BJ (cell line): ENCODE data around the gene PYGO2. TPM values are rescaled to one million over a fixed set of nuclear protein-coding genes. Genes with fewer than 3 reads are reported as not detected.

ENCODE experiments used
- CTCF ChIA-PET: fragments of 350-600 bp; formaldehyde crosslinking; extraction: SDS; loops from one replicate; lab custom pipeline; 2021; ENCODE audit warnings: antibody characterized with exemption, inconsistent platforms; lab: Yijun Ruan, JAX
- POLR2A ChIA-PET: fragments of 300-600 bp; sonication (Branson Sonifier 250); formaldehyde crosslinking; extraction: SDS; loops from one replicate; lab custom pipeline; 2021; ENCODE audit warnings: antibody characterized with exemption; lab: Charles Lee
- DNase-seq: peaks from one replicate; pipeline ENCODE4 v3.0.0-alpha.2; 2011; ENCODE audit warnings: low read depth
- H3K27me3 ChIP-seq: 2 replicates; pipeline ENCODE4 v1.6.0; 2011; ENCODE audit warnings: low read length; ENCODE audit not compliant: control insufficient read depth, insufficient read depth
- H3K36me3 ChIP-seq: 2 replicates; pipeline ENCODE4 v1.5.1; 2011; ENCODE audit warnings: low read length; ENCODE audit not compliant: control insufficient read depth, insufficient read depth
- H3K4me3 ChIP-seq: 2 replicates; pipeline ENCODE4 v1.5.1; 2011; ENCODE audit warnings: low read depth, mild to moderate bottlenecking, control low read depth, low read length
- polyA plus RNA-seq: library from polyadenylated mRNA; depleted of rRNA; stranded (reverse); fragments of >200 nt; gene quantifications from 2 replicates; pipeline ENCODE4 v1.2.3, GENCODE V29; 2011
- TF ChIP-seq, protein P1 (sequence below): IDR thresholded peaks from 2 replicates; pipeline ENCODE4 v1.5.1; 2011; ENCODE audit warnings: low read depth, mild to moderate bottlenecking, control low read depth, inconsistent platforms, low read length, moderate library complexity; ENCODE audit not compliant: insufficient read depth

The PYGO2 gene
- polyA plus RNA-seq, 1 experiment, result 21.0 TPM

DNA sequence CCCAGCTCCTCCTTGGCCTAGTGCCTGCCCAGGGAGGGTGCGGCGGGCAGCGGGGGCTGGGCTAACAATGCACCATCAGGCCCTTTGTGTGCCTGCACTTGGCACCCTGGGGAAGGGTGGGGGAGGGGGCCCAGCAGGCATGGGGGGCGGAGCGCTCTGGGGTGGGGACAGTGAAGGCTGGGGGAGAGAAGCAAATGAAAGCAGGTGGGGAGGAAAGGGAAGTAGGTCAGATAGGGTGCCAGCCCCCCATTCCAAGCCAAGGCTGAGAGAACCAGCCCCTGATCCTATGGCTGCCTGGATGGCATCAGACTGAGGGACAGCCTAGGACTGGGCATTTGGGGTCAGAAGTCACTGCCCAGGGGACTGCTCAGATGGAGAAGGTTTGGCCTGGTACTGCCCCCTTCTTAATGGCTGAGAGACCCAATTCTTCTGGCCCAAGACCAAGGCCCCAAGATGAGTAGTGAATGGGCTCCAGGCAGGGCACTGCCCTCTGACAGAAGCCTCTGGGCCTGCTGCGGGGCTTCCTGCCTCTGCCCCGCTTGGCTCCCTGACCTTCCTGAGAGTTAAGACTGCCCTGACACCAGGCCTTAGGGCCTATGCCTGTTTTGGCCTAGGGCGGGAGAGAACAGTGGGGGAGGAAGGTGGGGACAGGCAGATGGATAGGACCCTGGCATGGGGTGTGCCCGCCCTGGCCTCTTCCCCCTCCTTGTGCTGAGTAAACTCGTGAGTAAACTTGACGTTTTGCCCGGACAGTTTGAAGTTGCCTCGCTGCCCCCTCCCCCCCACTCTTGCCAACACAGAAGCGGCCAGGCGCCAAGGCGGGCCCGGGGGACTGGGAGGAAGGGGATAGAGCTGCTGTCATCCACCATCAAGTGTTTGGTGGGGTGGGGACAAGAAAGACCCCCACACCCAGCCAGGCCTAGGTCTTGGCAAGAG lies 43.8 kb upstream of the PYGO2 start:
- Histone ChIP-seq H3K36me3 (peaks cover 2% of the 10 kb centered on the region), H3K4me3 (no peak overlapping the region), H3K27me3 (no peaks in the 10 kb centered on the region)
- ChIA-PET POLR2A (no interaction called here), CTCF (interaction anchor here (1.4 to 8.3 kb wide), 2 partner anchors 12 to 80 kb away, joined by 4 to 74 read pairs; no protein-coding TSS in a partner anchor)
- no peak for DNase-seq
- TF ChIP-seq, protein P1, sequence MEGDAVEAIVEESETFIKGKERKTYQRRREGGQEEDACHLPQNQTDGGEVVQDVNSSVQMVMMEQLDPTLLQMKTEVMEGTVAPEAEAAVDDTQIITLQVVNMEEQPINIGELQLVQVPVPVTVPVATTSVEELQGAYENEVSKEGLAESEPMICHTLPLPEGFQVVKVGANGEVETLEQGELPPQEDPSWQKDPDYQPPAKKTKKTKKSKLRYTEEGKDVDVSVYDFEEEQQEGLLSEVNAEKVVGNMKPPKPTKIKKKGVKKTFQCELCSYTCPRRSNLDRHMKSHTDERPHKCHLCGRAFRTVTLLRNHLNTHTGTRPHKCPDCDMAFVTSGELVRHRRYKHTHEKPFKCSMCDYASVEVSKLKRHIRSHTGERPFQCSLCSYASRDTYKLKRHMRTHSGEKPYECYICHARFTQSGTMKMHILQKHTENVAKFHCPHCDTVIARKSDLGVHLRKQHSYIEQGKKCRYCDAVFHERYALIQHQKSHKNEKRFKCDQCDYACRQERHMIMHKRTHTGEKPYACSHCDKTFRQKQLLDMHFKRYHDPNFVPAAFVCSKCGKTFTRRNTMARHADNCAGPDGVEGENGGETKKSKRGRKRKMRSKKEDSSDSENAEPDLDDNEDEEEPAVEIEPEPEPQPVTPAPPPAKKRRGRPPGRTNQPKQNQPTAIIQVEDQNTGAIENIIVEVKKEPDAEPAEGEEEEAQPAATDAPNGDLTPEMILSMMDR, result no peak

DNA sequence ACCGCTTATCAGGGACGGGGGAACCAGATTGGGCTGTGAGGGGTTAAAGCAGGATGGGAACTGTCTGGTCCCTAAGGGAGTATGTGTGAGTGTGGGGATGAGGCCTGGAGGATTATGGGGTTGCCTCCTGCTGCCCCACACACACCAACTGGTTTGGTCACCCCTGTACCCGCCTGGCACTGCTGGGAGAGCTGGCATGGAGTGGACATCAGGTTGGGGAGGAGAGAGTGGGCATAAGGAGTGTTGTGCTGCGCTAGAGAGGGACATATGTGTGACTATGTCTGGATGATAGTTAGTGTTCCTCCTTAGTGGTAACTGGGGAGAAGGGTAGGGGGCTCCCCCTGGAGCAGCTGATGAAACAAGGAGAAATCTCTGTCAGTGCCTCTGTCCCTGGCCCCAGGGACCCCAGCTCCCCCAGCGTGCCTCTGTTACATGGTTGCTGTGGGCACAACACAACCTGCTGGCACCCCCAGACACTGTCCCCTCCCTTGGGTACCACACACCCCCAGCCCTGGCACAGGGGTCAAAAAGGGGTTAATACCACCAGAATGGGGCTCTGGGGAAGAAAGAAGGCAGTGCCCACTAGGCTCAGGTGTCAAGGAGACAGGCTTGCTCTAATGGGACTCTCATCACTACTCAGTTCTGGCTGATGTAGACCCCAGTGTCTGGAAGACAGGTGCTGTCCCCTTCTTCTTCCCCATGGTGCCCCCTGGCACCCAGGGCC lies 42.9 kb upstream of the PYGO2 start:
- no peak for DNase-seq
- Histone ChIP-seq H3K27me3 (no peaks in the 10 kb centered on the region), H3K4me3 (peak overlapping the region; percentile 94), H3K36me3 (peaks cover 2% of the 10 kb centered on the region)
- POLR2A ChIA-PET, result no interaction called here
- CTCF ChIA-PET, result interaction anchor here (1.4 to 8.3 kb wide), 3 partner anchors 13 to 81 kb away, joined by 4 to 74 read pairs (median 4); no protein-coding TSS in a partner anchor
- TF ChIP-seq, protein P1, result no peak

DNA sequence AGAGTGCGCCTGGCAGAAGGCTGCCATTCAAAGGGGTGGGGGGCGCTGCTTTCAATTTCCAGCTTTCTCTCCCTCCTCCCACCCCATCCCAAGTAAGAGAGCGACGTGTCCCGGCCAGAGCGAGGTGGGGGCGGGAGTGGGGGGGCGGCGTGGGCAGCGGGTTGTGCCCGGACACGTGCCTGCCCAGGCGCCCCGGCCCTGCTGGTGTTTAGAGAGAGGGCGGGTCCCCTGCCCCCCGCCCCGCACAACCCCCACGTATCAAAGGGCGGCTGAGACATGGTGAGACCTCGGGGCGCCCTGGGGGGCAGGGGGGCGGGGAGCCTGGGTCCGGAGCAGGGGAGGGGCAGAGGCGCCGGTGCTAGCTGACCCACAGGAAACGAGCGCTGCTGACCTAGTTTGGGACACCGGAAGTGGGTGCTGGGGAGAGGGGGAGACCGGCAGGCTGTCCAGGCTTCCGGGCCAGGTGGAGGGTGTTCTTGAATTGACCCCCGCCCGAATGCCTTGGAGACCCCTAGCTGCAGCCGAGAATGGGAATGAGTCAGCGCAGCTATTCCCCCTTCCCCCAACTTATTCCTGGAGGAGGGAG lies 42.3 kb upstream of the PYGO2 start:
- CTCF ChIA-PET, result interaction anchor here (1.2 to 8.3 kb wide), 3 partner anchors 13 to 46 kb away, joined by 3 to 74 read pairs (median 4); no protein-coding TSS in a partner anchor
- POLR2A ChIA-PET, result no interaction called here

DNA sequence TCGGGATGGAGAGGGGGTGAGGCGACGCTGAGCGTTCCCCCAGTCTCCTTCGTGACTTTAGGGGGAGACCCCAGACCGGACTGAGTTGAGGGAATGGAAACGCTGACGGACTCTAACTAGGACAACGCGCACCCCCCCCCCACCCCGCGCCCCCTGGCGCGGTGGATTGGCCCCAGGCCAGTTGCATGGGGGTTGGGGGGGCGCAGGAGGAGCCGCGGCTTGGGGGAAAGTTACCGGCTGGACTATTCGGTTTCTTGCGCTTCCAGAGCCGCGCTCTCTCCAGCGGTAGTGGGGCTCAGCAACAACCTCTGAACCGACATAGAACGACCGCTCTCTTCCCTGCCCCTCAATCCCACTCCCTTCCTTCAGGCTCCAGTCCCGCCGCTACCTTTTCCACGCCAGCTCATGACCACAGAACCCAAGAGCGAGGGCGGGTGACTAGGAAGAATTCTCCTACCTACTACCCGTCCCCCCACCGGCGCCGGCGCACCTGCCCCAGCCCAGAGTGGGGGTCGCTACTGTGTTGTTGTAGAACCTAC lies 41.7 kb upstream of the PYGO2 start:
- DNase-seq, result no peak
- Histone ChIP-seq H3K4me3 (peak overlapping the region; percentile 94), H3K27me3 (no peaks in the 10 kb centered on the region), H3K36me3 (peaks cover 2% of the 10 kb centered on the region)
- TF ChIP-seq, protein P1, result no peak
- ChIA-PET CTCF (interaction anchor here (1.2 to 8.3 kb wide), 3 partner anchors 14 to 46 kb away, joined by 3 to 74 read pairs (median 4); no protein-coding TSS in a partner anchor), POLR2A (no interaction called here)

More for the DNA sequence above, 42.3 kb upstream of the PYGO2 start:
- Histone ChIP-seq H3K36me3 (peaks cover 2% of the 10 kb centered on the region), H3K27me3 (no peaks in the 10 kb centered on the region), H3K4me3 (peak overlapping the region; percentile 94)
- TF ChIP-seq, protein P1, result no peak
- DNase-seq, result no peak
